GM10266 (cell line): ENCODE measurements around the gene PLXNC1.

Experiments used
- DNase-seq: peaks from one replicate; pipeline ENCODE4 v3.0.0; 2012; ENCODE audit errors: extremely low spot score
- CTCF ChIP-seq: IDR thresholded peaks from 2 replicates; pipeline ENCODE4 v1.5.1; 2012; ENCODE audit warnings: mild to moderate bottlenecking, low read depth; ENCODE audit not compliant: control insufficient read depth, insufficient read depth; ENCODE audit errors: missing control alignments

The PLXNC1 gene

GRCh38 chr12:94204499-94205247 lies 56.3 kb downstream of the PLXNC1 start:
- TF ChIP-seq CTCF, result no peak
- no peak for DNase-seq

GRCh38 chr12:94205822-94206221 lies 57.4 kb downstream of the PLXNC1 start:
- DNase-seq, result no peak

GRCh38 chr12:94206886-94207285 lies 58.5 kb downstream of the PLXNC1 start:
- TF ChIP-seq CTCF, result no peak
- no peak for DNase-seq

More at GRCh38 chr12:94205822-94206221, 57.4 kb downstream of the PLXNC1 start:
- no peak for TF ChIP-seq CTCF

DNA sequence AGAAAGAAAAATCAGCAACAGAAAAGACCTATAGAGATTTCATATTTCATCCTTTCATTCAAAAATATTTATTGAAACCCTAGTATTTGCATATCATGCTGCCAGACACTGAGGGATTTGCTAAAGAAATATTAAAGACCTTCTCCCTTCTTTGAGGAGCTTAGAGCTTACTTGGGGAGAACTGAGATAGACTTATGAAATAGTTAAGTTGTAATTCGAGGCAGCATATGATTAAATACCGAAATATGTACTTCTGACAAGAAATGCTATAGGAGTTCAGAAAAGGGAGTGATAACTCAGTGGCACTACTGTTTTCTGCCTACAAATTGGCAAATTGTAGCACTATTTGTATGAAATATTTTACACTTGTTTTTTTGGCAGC lies 59.1 kb downstream of the PLXNC1 start:
- no peak for TF ChIP-seq CTCF
- DNase-seq, result no peak

DNA sequence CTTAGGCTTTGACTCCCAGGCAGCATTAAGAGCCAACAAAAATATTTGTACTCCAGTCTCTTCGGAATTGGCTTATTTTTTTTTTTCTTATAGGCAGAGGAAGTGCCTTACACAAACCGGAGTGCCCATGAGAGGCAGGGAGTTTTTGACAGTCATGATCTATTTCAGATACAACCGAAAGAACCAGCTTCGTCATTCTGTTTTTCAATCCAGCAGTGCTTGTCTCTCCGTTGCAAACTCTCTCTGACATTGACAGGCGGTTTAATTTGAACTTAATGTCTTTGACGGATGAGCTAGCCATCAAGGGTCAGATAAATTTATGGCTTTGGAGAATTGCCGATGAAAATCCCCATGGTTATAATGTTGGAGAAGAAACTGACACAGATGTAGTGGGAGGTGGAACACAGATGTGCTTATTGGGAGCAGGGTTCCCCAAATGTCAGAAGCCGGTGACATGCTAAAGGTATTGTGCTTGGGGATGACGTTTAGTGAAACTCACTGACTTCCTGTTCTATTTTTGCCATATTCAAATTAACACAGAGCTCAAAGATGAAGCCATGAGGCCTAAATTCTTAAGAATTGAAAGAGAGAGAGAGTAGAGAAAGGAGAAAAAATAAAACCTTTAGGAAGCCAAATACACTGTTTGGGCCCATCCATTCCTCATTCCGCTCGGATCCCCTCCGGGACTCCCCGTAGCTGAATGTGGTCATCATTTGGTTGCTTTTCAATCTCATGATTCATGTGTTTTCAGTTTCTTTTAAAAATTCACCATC lies 59.7 kb downstream of the PLXNC1 start:
- TF ChIP-seq CTCF, result no peak
- DNase-seq, result peak; percentile 72

DNA sequence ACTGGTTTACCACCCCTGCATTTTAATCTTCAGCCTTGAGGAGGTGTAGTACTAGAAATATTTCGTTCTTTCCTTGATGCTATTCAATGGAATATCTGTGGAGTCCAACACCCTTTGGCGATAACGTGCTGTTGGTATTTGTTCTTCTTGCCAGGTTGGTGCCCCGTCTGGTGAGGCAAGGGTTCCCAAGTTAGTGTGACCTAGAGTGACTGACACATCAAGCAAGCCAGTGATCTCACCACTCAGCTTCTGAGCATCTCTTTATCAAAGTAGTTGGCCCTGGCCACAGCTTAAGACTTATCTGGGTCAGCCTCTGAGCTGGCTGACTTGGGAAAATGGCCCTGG lies 60.2 kb downstream of the PLXNC1 start:
- no peak for TF ChIP-seq CTCF
- peak; percentile 53 for DNase-seq

GRCh38 chr12:94209240-94209639 lies 60.9 kb downstream of the PLXNC1 start:
- no peak for DNase-seq
- TF ChIP-seq CTCF, result no peak
